Measurements from ENCODE around the gene OR1F1. TPM values are rescaled to one million over a fixed set of nuclear protein-coding genes. Genes with fewer than 3 reads are reported as not detected.

The OR1F1 gene
- total and polyA plus RNA-seq, 8 donors: not detected

- Histone ChIP-seq H3K4me1 (peaks cover 26 to 36% (median 31%) of the 10 kb centered on the region in 4 donors), H3K36me3 (no peaks in the 10 kb centered on the region), H3K27ac (peak overlapping the region; percentile 81 to 92 (median 87)), H3K4me3 (peak overlapping the region; percentile 62 to 79 (median 68)), H3K9me3 (no peaks in the 10 kb centered on the region), H3K27me3 (no peaks in the 10 kb centered on the region)
- WGBS, 5 donors: 1 to 7% (median 3%) methylated on average over 20 to 41 of the region's 41 CpGs
- intact Hi-C loops (cut with DNase I; ENCODE audit: low total_unique reads): no loop called here
- peak; percentile 73 to 90 for DNase-seq
- TF ChIP-seq EP300 (IDR thresholded peaks at IDR 0.05): no peak
- TF ChIP-seq CTCF (IDR thresholded peaks at IDR 0.05): peak in 1 of 7 experiments; percentile 48
Observed at GRCh38 chr16:3149630-3150345, 38.2 kb upstream of the OR1F1 start.

GRCh38 chr16:3150346-3151218 lies 37.4 kb upstream of the OR1F1 start:
- no peaks in the 10 kb centered on the region for H3K9me3 ChIP-seq

GRCh38 chr16:3152027-3152276 lies 36.1 kb upstream of the OR1F1 start:
- DNase-seq: no peak
- Histone ChIP-seq H3K36me3 (no peaks in the 10 kb centered on the region), H3K9me3 (no peaks in the 10 kb centered on the region), H3K27ac (peak overlapping the region in 4 of 5 donors; percentile 11 to 67 (median 54)), H3K27me3 (no peaks in the 10 kb centered on the region), H3K4me3 (peak overlapping the region; percentile 33 to 41 (median 36)), H3K4me1 (peaks cover 26 to 36% (median 31%) of the 10 kb centered on the region in 4 donors)
- intact Hi-C loops (cut with DNase I; ENCODE audit: low total_unique reads): no loop called here
- WGBS, 5 donors: 3 to 7% (median 4%) methylated on average over 15 of the region's 15 CpGs
- TF ChIP-seq CTCF (IDR thresholded peaks at IDR 0.05): no peak
- no peak for TF ChIP-seq POLR2AphosphoS5 (IDR thresholded peaks at IDR 0.05)
- TF ChIP-seq EP300 (IDR thresholded peaks at IDR 0.05): no peak
- TF ChIP-seq POLR2A (IDR thresholded peaks at IDR 0.05): no peak

More at GRCh38 chr16:3150346-3151218, 37.4 kb upstream of the OR1F1 start:
- Histone ChIP-seq H3K4me1 (peaks cover 26 to 36% (median 31%) of the 10 kb centered on the region in 4 donors), H3K4me3 (peak overlapping the region; percentile 62 to 79 (median 68)), H3K27me3 (no peaks in the 10 kb centered on the region), H3K27ac (peak overlapping the region; percentile 83 to 92 (median 88)), H3K36me3 (no peaks in the 10 kb centered on the region)
- peak; percentile 98 to 99 for DNase-seq
- TF ChIP-seq POLR2AphosphoS5 (IDR thresholded peaks at IDR 0.05) (peak in 1 of 3 donors; percentile 85), POLR2A (IDR thresholded peaks at IDR 0.05) (no peak)
- intact Hi-C loops (cut with DNase I; ENCODE audit: low total_unique reads): no loop called here
- WGBS, 5 donors: 1 to 3% (median 1%) methylated on average over 41 to 62 of the region's 62 CpGs

- peak; percentile 86 to 94 for DNase-seq
- Histone ChIP-seq H3K27ac (peak overlapping the region; percentile 11 to 67 (median 52)), H3K27me3 (no peaks in the 10 kb centered on the region), H3K4me3 (peak overlapping the region; percentile 33 to 41 (median 36)), H3K4me1 (peaks cover 28 to 40% (median 34%) of the 10 kb centered on the region in 4 donors), H3K36me3 (no peaks in the 10 kb centered on the region), H3K9me3 (no peaks in the 10 kb centered on the region)
- TF ChIP-seq POLR2A (IDR thresholded peaks at IDR 0.05): no peak
- no peak for TF ChIP-seq EP300 (IDR thresholded peaks at IDR 0.05)
- TF ChIP-seq POLR2AphosphoS5 (IDR thresholded peaks at IDR 0.05): peak in 1 of 3 donors; percentile 59
- peak in 2 of 7 experiments; percentile 21 to 26 for TF ChIP-seq CTCF (IDR thresholded peaks at IDR 0.05)
- intact Hi-C loops (cut with DNase I; ENCODE audit: low total_unique reads): no loop called here
- 1 to 4% (median 2%) methylated on average over 36 to 42 of the region's 42 CpGs for WGBS, 5 donors
Observed at GRCh38 chr16:3152277-3152990, 35.6 kb upstream of the OR1F1 start.

Measured in stomach (tissue), 9 donors.